ENCODE results near the gene SCN8A. TPM values are rescaled to one million over a fixed set of nuclear protein-coding genes. Genes with fewer than 3 reads are reported as not detected.

SCN8A gene
- total and polyA plus RNA-seq, 3 donors from 2014 or later = 4.8 to 15.3 (median 11.0) TPM

GRCh38 chr12:51717326-51717925 is 126.4 kb downstream of the SCN8A start:
- Histone ChIP-seq H3K4me3 (no peak overlapping the region), H3K9me3 (no peaks in the 10 kb centered on the region), H3K27ac (no peak overlapping the region), H3K36me3 (ENCODE audit: low read depth, missing control alignments) (no peaks in the 10 kb centered on the region), H3K4me1 (no peaks in the 10 kb centered on the region), H3K27me3 (no peaks in the 10 kb centered on the region)
- TF ChIP-seq CTCF (IDR thresholded peaks at IDR 0.05) (no peak), POLR2A (IDR thresholded peaks at IDR 0.05) (no peak)
- 89 to 94% methylated on average over 3 of the region's 3 CpGs for WGBS, 2 donors
- intact Hi-C loops (cut with DNase I; ENCODE audit: low total_unique reads) = no loop called here
- DNase-seq = no peak

GRCh38 chr12:51721282-51721940 is 130.4 kb downstream of the SCN8A start:
- TF ChIP-seq POLR2A (IDR thresholded peaks at IDR 0.05) = no peak
- no peak for TF ChIP-seq CTCF (IDR thresholded peaks at IDR 0.05)
- DNase-seq = peak; percentile 56
- Histone ChIP-seq H3K27me3 (no peaks in the 10 kb centered on the region), H3K36me3 (ENCODE audit: low read depth, missing control alignments) (no peaks in the 10 kb centered on the region), H3K9me3 (no peaks in the 10 kb centered on the region), H3K4me1 (no peaks in the 10 kb centered on the region), H3K27ac (no peak overlapping the region), H3K4me3 (no peak overlapping the region)
- intact Hi-C loops (cut with DNase I; ENCODE audit: low total_unique reads) = no loop called here
- 8 to 25% methylated on average over 43 of the region's 44 CpGs for WGBS, 2 donors

GRCh38 chr12:51722431-51722830 is 131.4 kb downstream of the SCN8A start:
- Histone ChIP-seq H3K36me3 (ENCODE audit: low read depth, missing control alignments) (no peaks in the 10 kb centered on the region), H3K4me1 (no peaks in the 10 kb centered on the region), H3K9me3 (no peaks in the 10 kb centered on the region), H3K27ac (no peak overlapping the region), H3K4me3 (no peak overlapping the region), H3K27me3 (no peaks in the 10 kb centered on the region)
- intact Hi-C loops (cut with DNase I; ENCODE audit: low total_unique reads) = no loop called here
- TF ChIP-seq POLR2A (IDR thresholded peaks at IDR 0.05) = no peak
- TF ChIP-seq CTCF (IDR thresholded peaks at IDR 0.05) = no peak
- DNase-seq = no peak

- Histone ChIP-seq H3K4me1 (no peaks in the 10 kb centered on the region), H3K27ac (no peak overlapping the region), H3K36me3 (ENCODE audit: low read depth, missing control alignments) (no peaks in the 10 kb centered on the region), H3K4me3 (no peak overlapping the region), H3K9me3 (no peaks in the 10 kb centered on the region), H3K27me3 (no peaks in the 10 kb centered on the region)
- no peak for DNase-seq
- WGBS, 2 donors = 95 to 96% methylated on average over 1 of the region's 1 CpG
- TF ChIP-seq CTCF (IDR thresholded peaks at IDR 0.05) = no peak
- no peak for TF ChIP-seq POLR2A (IDR thresholded peaks at IDR 0.05)
- intact Hi-C loops (cut with DNase I; ENCODE audit: low total_unique reads) = no loop called here
Measured at GRCh38 chr12:51726161-51726560, 135.1 kb downstream of the SCN8A start.

GRCh38 chr12:51726931-51727330 is 135.9 kb downstream of the SCN8A start:
- 63 to 67% methylated on average over 2 of the region's 2 CpGs for WGBS, 2 donors
- H3K9me3 ChIP-seq = no peaks in the 10 kb centered on the region
- H3K4me1 ChIP-seq = no peaks in the 10 kb centered on the region
- no peak for DNase-seq
- no peaks in the 10 kb centered on the region for H3K27me3 ChIP-seq
- no peak overlapping the region for H3K4me3 ChIP-seq
- H3K36me3 ChIP-seq (ENCODE audit: low read depth, missing control alignments) = no peaks in the 10 kb centered on the region
- no peak overlapping the region for H3K27ac ChIP-seq
- intact Hi-C loops (cut with DNase I; ENCODE audit: low total_unique reads) = no loop called here
- TF ChIP-seq POLR2A (IDR thresholded peaks at IDR 0.05) (no peak), CTCF (IDR thresholded peaks at IDR 0.05) (no peak)

Data from testis (tissue), 3 donors.